Esophagus squamous epithelium (tissue), 4 donors: ENCODE measurements around the gene PLK1.

Experiments
- CTCF ChIP-seq, 6 experiments: fragments of 450-650 bp in 4 of 6; fragments of 200-600 bp in 2 of 6; sonication (generic) in 2 of 6; IDR thresholded peaks; one replicate each; pipeline ENCODE4 v1.5.1; 2016 to 2019; ENCODE audit warnings: antibody characterized with exemption in 6 of 6, mild to moderate bottlenecking in 4 of 6, moderate library complexity in 4 of 6
- POLR2A ChIP-seq, 4 donors: fragments of 450-650 bp; IDR thresholded peaks; one replicate each; pipeline ENCODE4 v1.6.1; 2017; ENCODE audit warnings: antibody characterized with exemption in 4 of 4, mild to moderate bottlenecking in 4 of 4, moderate library complexity in 3 of 4

DNA sequence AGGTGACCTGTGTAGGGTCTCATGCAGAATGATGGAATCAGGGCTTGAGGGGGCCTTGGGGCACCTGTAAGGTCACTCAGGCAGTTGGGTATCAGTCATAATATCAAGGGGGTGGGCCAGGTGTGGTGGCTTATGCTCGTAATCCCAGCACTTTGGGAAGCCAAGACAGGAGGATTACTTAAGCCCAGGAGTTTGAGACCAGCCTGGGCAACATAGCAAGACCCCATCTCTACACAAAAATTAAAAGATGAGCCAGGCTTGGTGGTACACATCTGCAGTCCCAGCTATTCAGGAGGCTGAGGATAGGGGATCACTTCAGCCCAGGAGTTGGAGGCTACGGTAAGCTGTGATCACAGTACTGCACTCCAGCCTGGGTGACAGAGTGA lies 26.8 kb downstream of the PLK1 start:
- TF ChIP-seq CTCF (IDR thresholded peaks at IDR 0.05) (no peak), POLR2A (IDR thresholded peaks at IDR 0.05) (no peak)
